Smooth muscle cell (in vitro differentiated cells): Measurements from ENCODE around the gene LARP4B. TPM values are rescaled to one million over a fixed set of nuclear protein-coding genes. Genes with fewer than 3 reads are reported as not detected.
A peak's percentile ranks its signal among the peaks of the same experiment; 100 is the strongest.

Source experiments
- DNase-seq: peaks from one replicate; lab custom pipeline; 2025; ENCODE audit not compliant: unreplicated experiment; lab: John Stamatoyannopoulos, UW
- H2AFZ ChIP-seq: fragments of 200-600 bp; sonication (generic); 2 replicates; pipeline ENCODE4 v1.6.0; 2016; ENCODE audit warnings: antibody characterized with exemption, low read depth, mild to moderate bottlenecking
- H3F3A ChIP-seq: fragments of 200-600 bp; sonication (generic); 2 replicates; pipeline ENCODE4 v1.6.0; 2017; ENCODE audit warnings: antibody characterized with exemption, low read depth
- H3K27ac ChIP-seq: fragments of 200-600 bp; sonication (generic); 2 replicates; pipeline ENCODE4 v1.5.1; 2016; ENCODE audit warnings: low read depth, mild to moderate bottlenecking
- H3K27me3 ChIP-seq: fragments of 200-600 bp; sonication (generic); 2 replicates; pipeline ENCODE4 v1.6.1; 2016; ENCODE audit warnings: low read depth, mild to moderate bottlenecking
- H3K36me3 ChIP-seq: fragments of 200-600 bp; sonication (generic); 2 replicates; pipeline ENCODE4 v1.5.1; 2016; ENCODE audit warnings: low read depth
- H3K4me1 ChIP-seq: fragments of 200-600 bp; sonication (generic); 2 replicates; pipeline ENCODE4 v1.5.1; 2016; ENCODE audit warnings: low read depth
- H3K4me2 ChIP-seq: fragments of 200-600 bp; sonication (generic); 2 replicates; pipeline ENCODE4 v1.6.0; 2016; ENCODE audit warnings: mild to moderate bottlenecking
- H3K4me3 ChIP-seq: fragments of 200-600 bp; sonication (generic); 2 replicates; pipeline ENCODE4 v1.5.1; 2016; ENCODE audit warnings: mild to moderate bottlenecking
- H3K79me2 ChIP-seq: fragments of 200-600 bp; sonication (generic); 2 replicates; pipeline ENCODE4 v1.6.0; 2016; ENCODE audit warnings: low read depth, mild to moderate bottlenecking
- H3K9ac ChIP-seq: fragments of 200-600 bp; sonication (generic); 2 replicates; pipeline ENCODE4 v1.6.0; 2016; ENCODE audit warnings: low read depth
- H3K9me3 ChIP-seq: fragments of 200-600 bp; sonication (generic); replicated peaks from 2 replicates; pipeline ENCODE4 v1.5.1; 2016; ENCODE audit warnings: low read depth
- H4K20me1 ChIP-seq: fragments of 200-600 bp; sonication (generic); 2 replicates; pipeline ENCODE4 v1.6.0; 2016; ENCODE audit warnings: low read depth
- WGBS: methylation state at CpG from one replicate; pipeline ENCODE4 v1.1.7; 2016; ENCODE audit warnings: low lambda C conversion rate; 5-methylcytosine and 5-hydroxymethylcytosine counted together
- polyA plus RNA-seq: library from polyadenylated mRNA; unstranded; fragments of >200 nt; fragmentation: Nextera tagmentation; extraction: Ambion mirVana; gene quantifications from 2 replicates; pipeline ENCODE4 v1.2.1, GENCODE V29; 2016
- total RNA-seq: library from RNA; depleted of rRNA; stranded (reverse); fragments of >200 nt; gene quantifications from 2 replicates; pipeline ENCODE4 v1.2.3, GENCODE V29; 2014
- TF ChIP-seq, protein P1 (sequence below): fragments of 200-600 bp; sonication (generic); IDR thresholded peaks from 2 replicates; pipeline ENCODE4 v1.5.1; 2017; ENCODE audit warnings: borderline replicate concordance, mild to moderate bottlenecking, antibody characterized with exemption; ENCODE audit not compliant: insufficient read depth, poor library complexity, severe bottlenecking

The LARP4B gene
- total and polyA plus RNA-seq, 2 experiments from 2014 or later, result 16.7 to 24.9 TPM

DNA sequence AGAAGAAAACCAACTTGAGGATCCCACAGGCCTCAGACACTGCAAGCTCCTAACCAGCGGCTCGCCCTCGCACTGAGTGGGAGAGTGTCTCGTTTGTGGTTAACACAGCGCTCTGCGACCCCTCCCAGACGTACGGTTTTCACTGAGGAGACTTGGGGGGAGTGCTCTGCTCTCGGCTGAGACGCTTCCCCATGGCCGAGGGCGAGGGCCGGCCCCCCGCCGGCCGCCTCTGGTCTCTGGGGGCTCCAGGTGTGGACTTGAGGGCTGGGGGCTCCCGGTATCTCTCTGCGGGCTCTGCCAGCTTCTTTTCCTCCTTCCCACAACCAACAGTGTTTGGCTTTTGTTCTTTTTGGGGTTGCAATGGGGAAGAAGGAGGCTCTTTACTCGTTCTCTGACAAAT is 118.7 kb downstream of the LARP4B start:
- TF ChIP-seq, protein P1, sequence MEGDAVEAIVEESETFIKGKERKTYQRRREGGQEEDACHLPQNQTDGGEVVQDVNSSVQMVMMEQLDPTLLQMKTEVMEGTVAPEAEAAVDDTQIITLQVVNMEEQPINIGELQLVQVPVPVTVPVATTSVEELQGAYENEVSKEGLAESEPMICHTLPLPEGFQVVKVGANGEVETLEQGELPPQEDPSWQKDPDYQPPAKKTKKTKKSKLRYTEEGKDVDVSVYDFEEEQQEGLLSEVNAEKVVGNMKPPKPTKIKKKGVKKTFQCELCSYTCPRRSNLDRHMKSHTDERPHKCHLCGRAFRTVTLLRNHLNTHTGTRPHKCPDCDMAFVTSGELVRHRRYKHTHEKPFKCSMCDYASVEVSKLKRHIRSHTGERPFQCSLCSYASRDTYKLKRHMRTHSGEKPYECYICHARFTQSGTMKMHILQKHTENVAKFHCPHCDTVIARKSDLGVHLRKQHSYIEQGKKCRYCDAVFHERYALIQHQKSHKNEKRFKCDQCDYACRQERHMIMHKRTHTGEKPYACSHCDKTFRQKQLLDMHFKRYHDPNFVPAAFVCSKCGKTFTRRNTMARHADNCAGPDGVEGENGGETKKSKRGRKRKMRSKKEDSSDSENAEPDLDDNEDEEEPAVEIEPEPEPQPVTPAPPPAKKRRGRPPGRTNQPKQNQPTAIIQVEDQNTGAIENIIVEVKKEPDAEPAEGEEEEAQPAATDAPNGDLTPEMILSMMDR, result no peak
- no peak overlapping the region for H3K4me3 ChIP-seq
- peaks cover under 1% of the 10 kb centered on the region for H3K36me3 ChIP-seq
- H3K9ac ChIP-seq, result no peak overlapping the region
- H3K4me2 ChIP-seq, result no peak overlapping the region
- no peaks in the 10 kb centered on the region for H3F3A ChIP-seq
- no peak overlapping the region for H2AFZ ChIP-seq
- H3K9me3 ChIP-seq, result no peaks in the 10 kb centered on the region
- no peaks in the 10 kb centered on the region for H3K4me1 ChIP-seq
- peak overlapping the region; percentile 7 for H3K27ac ChIP-seq
- H3K27me3 ChIP-seq, result no peaks in the 10 kb centered on the region
- WGBS, result 93% methylated on average over 19 of the region's 19 CpGs
- no peaks in the 10 kb centered on the region for H3K79me2 ChIP-seq
- no peak for DNase-seq
- H4K20me1 ChIP-seq, result no peaks in the 10 kb centered on the region

DNA sequence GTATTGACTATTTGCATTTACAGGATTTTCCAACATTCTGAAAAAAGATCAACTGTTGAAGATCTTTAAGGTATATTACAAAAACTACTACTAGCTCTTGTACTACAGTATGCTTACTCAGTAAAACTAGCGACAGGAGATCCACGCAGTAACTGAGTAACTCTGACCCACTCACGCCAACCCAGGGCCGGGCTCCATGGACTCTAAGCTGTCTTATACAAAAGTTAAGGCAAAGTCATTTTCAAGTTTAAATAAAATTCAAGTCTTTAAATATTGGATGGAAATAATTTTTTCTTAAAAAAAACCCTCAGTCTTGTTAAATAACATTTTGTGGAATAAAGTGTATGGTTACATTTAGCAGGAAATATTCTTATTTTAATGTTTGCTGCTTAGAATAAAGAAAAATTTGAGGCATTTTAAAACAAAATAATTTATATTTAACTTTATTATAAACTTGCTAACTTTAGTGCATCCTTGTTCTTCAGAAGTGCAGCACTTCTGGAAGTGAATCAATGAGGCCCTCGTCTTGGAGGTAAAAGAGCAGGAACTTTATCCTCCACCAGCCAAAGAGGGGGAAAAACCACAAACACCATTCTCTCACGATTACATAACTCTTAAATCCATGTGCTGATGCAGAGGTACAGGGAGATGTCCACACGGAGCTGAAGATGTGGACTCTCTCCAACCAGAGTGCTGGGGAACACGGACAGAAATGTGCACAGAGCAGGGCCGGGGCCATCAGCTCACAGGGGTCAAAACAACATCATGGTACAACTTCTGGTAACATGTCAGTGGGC is 119.9 kb downstream of the LARP4B start:
- no peaks in the 10 kb centered on the region for H3K27me3 ChIP-seq
- H3K4me1 ChIP-seq, result no peaks in the 10 kb centered on the region
- no peak overlapping the region for H2AFZ ChIP-seq
- no peak for DNase-seq
- H3K9ac ChIP-seq, result no peak overlapping the region
- no peaks in the 10 kb centered on the region for H3F3A ChIP-seq
- 78% methylated on average over 9 of the region's 9 CpGs for WGBS
- H3K4me3 ChIP-seq, result no peak overlapping the region
- no peaks in the 10 kb centered on the region for H3K36me3 ChIP-seq
- no peak overlapping the region for H3K4me2 ChIP-seq
- no peaks in the 10 kb centered on the region for H4K20me1 ChIP-seq
- no peak overlapping the region for H3K27ac ChIP-seq
- H3K79me2 ChIP-seq, result no peaks in the 10 kb centered on the region
- TF ChIP-seq, protein P1, result no peak
- H3K9me3 ChIP-seq, result no peaks in the 10 kb centered on the region

DNA sequence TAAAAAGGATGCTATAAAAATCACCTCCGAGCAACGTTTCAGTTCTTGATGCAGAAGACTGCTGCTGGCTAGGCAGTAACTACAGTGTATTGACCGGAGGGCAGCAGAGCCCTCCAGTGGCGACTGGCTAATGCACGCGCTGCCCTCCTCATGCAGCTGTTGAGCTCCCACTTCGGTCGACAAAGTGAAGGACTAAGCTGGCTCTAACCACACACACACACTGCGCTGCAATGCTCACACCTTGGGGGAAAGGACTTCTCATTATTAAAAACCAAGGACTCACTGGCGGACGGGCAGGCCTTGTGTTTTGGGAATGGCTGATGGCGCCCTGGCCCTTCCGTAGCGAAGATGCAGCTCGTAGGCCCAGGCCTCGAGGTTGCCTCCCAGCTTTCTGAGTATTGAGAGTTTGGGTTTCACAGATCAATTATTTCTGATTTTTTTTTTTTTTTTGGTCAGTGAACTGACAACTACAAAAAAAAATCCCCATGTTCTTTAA is 121.1 kb downstream of the LARP4B start:
- TF ChIP-seq, protein P1, result peak; percentile 37
- Histone ChIP-seq H3K36me3 (no peaks in the 10 kb centered on the region), H4K20me1 (no peaks in the 10 kb centered on the region), H3K27me3 (no peaks in the 10 kb centered on the region), H3K9me3 (no peaks in the 10 kb centered on the region), H3K4me2 (no peak overlapping the region), H3F3A (no peaks in the 10 kb centered on the region), H2AFZ (no peak overlapping the region), H3K4me1 (no peaks in the 10 kb centered on the region), H3K9ac (no peak overlapping the region), H3K4me3 (no peak overlapping the region), H3K27ac (no peak overlapping the region), H3K79me2 (no peaks in the 10 kb centered on the region)
- 77% methylated on average over 16 of the region's 16 CpGs for WGBS
- no peak for DNase-seq
